Loucy (cell line): ENCODE results near the gene SFXN5.

Experiments
- EZH2phosphoT487 ChIP-seq: fragments of 200-600 bp; IDR thresholded peaks from 2 replicates; pipeline ENCODE4 v1.6.1; 2018; ENCODE audit warnings: antibody characterized with exemption, mild to moderate bottlenecking, moderate library complexity, borderline replicate concordance
- TF ChIP-seq, protein P1 (sequence below): fragments of 200-600 bp; sonication (generic); conservative IDR thresholded peaks from 2 replicates; pipeline ENCODE4 v1.5.1; 2014; ENCODE audit warnings: mild to moderate bottlenecking, antibody characterized with exemption, low read length

DNA sequence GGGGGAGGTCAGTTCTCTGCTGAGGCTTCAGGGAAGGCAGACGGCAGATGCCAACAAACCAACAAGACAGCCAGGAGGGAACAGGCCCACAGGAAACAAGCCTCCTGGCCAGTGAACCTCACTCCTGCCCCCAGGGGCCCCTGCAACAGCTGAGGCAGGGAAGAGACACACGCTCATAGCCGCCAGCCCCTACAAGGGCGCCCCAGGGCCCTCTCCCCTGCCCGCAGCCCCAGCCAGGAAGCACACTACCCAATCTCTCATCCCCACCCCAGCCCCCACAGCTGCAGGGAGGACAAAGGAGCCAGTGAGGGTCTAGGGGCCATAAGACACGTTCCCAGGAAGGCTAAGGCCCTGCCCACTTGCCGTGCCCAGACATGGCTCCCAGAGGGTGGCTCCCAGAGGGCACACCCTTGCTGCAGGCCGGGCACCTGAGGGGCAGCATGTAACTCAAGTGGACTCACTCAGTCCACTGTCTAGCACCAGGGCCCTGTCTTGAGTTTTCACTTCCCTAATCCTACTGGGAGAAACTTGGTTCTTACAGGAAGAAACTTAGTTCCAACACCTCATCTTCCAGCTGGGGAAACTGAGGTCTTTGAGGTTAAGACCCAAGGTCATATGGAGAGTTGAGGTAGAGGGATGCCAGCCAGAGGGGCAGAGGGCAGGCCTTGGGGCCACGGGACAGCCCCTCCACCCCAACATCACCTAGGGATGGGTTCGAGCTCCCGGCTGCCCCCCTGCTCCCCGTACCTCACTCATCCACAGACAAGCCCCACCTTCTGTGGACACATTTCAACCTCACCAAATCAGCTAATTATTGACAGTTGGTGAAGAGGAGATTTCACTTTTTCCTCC lies 116.9 kb downstream of the SFXN5 start:
- TF ChIP-seq, protein P1, sequence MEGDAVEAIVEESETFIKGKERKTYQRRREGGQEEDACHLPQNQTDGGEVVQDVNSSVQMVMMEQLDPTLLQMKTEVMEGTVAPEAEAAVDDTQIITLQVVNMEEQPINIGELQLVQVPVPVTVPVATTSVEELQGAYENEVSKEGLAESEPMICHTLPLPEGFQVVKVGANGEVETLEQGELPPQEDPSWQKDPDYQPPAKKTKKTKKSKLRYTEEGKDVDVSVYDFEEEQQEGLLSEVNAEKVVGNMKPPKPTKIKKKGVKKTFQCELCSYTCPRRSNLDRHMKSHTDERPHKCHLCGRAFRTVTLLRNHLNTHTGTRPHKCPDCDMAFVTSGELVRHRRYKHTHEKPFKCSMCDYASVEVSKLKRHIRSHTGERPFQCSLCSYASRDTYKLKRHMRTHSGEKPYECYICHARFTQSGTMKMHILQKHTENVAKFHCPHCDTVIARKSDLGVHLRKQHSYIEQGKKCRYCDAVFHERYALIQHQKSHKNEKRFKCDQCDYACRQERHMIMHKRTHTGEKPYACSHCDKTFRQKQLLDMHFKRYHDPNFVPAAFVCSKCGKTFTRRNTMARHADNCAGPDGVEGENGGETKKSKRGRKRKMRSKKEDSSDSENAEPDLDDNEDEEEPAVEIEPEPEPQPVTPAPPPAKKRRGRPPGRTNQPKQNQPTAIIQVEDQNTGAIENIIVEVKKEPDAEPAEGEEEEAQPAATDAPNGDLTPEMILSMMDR: no peak
- TF ChIP-seq EZH2phosphoT487: no peak
